ENCODE results near the gene IPO13.

Gene IPO13

DNA sequence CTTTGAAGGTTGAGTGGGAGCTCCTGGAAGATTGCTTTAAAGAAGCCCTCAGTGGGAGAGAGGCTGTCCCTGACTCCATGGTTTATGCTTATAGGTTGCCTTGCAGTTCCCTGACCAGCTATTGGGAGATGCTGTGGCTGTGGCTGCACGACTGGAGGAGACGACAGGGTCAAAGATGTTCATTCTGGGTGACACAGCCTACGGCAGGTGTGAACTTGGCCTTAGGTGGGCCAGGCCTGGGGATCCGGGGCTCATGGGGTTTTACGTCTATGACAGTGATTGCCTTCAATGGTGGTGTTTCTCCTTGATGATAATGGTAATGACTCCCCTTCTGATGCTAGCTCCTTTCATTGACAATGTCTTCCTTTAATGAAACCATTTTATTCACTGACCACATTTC lies 23.8 kb downstream of the IPO13 start:
- DNase-seq (ENCODE audit: extremely low read depth, low read depth) = no peak
- TF ChIP-seq, protein P1, sequence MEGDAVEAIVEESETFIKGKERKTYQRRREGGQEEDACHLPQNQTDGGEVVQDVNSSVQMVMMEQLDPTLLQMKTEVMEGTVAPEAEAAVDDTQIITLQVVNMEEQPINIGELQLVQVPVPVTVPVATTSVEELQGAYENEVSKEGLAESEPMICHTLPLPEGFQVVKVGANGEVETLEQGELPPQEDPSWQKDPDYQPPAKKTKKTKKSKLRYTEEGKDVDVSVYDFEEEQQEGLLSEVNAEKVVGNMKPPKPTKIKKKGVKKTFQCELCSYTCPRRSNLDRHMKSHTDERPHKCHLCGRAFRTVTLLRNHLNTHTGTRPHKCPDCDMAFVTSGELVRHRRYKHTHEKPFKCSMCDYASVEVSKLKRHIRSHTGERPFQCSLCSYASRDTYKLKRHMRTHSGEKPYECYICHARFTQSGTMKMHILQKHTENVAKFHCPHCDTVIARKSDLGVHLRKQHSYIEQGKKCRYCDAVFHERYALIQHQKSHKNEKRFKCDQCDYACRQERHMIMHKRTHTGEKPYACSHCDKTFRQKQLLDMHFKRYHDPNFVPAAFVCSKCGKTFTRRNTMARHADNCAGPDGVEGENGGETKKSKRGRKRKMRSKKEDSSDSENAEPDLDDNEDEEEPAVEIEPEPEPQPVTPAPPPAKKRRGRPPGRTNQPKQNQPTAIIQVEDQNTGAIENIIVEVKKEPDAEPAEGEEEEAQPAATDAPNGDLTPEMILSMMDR (IDR thresholded peaks at IDR 0.05; ENCODE audit: low read depth, low read length) = no peak

DNA sequence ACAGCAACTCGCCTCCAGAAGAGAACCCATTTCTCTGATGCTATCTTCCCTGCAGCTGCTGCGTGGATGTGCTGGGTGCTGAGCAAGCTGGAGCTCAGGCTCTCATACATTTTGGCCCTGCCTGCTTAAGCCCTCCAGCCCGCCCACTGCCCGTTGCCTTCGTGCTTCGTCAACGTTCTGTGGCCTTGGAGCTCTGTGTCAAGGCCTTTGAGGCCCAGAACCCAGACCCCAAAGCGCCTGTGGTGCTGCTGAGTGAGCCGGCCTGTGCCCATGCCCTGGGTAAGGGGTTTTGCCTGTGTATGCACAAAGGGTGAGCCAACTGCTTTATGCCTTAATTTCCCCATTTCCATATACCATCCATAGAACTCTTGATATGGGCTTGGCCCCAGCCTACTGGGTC lies 24.2 kb downstream of the IPO13 start:
- DNase-seq (ENCODE audit: extremely low read depth, low read depth) = no peak
- TF ChIP-seq, protein P1 (IDR thresholded peaks at IDR 0.05; ENCODE audit: low read depth, low read length) = no peak

DNA sequence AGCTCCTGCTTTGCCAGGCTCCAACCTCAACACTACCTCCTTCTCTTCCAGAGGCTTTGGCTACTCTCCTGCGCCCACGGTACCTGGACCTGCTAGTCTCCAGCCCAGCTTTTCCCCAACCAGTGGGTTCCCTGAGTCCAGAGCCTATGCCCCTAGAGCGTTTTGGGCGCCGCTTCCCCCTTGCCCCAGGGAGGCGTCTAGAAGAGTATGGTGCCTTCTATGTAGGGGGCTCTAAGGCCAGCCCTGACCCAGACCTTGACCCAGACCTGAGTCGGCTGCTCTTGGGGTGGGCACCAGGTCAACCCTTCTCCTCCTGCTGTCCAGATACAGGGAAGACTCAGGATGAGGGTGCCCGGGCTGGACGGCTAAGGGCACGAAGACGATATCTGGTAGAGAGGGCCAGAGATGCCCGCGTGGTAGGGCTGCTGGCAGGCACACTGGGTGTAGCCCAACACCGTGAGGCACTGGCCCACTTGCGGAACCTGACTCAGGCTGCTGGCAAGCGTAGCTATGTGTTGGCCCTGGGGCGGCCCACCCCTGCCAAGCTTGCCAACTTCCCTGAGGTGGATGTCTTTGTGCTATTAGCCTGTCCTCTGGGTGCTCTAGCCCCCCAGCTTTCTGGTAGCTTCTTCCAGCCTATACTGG lies 24.7 kb downstream of the IPO13 start:
- TF ChIP-seq, protein P1 (IDR thresholded peaks at IDR 0.05; ENCODE audit: low read depth, low read length) = no peak
- DNase-seq (ENCODE audit: extremely low read depth, low read depth) = no peak

DNA sequence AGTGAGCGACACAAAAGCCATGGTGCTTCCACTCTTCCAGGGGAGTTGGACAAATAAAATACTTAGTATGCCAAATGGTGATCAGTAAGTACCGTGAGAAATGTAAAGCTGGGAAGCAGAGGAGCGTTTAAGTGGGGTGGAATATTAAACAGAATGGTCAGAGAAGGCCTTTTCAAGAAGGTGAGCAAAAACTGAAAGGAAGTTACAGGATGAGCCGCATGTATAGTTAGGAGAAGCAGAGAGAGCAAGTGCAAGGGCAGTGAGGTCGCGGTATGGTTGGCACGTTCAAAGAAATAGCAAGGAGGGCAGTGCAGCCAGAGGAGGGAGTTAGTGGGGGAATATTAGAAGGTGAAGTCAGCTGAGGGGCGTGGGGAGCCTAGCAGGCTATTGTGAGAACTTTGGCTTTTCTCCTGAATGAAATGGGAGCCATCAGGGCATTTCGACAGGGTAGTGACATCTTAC lies 27.3 kb downstream of the IPO13 start:
- TF ChIP-seq, protein P1 (IDR thresholded peaks at IDR 0.05; ENCODE audit: low read depth, low read length) = no peak

DNA sequence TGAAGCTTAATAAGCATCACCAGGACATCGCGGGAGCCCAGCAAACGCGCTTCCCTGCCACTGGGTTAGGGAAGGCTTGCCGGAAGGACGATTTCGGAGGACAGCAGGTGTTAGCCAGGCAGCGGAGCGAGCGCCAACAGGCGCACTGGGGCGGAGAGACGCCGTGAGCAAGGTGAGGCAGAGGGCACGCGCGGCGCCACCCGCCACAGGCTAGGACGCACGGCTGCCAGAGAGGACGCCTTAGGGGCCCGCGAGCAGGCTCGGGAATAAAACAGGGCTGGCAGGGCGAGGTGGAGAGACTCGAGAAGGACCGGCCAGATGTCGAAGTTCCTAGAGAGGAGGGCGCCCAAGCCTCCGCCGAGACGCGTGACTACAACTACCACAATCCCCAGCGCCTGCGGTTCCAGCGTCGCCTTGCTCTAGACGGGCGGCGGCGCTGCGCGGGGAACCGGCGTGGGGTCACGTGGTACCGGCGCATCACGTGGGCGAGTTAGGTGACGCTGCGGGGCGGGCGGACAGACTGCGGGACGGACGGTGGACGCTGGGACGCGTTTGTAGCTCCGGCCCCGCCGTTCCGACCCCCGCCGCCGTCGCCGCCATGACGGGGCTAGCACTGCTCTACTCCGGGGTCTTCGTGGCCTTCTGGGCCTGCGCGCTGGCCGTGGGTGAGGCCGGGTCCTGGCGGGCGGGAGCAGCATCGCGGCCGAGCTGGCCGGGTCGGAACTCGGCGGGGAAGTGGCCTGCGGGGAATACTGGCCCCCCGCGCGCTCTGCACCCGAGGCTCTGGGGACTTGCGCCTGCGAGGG lies 27.9 kb downstream of the IPO13 start, which contains the start of gene ATP6V0B:
TSS of gene ATP6V0B (plus strand) at position 518 of the 806 bp plus-strand sequence. CDS start at position 599, 81 bp downstream.
- peak; percentile 73 for DNase-seq (ENCODE audit: extremely low read depth, low read depth)
- TF ChIP-seq, protein P1 (IDR thresholded peaks at IDR 0.05; ENCODE audit: low read depth, low read length) = peak; percentile 7

More for the DNA sequence above, 27.3 kb downstream of the IPO13 start:
- no peak for DNase-seq (ENCODE audit: extremely low read depth, low read depth)

DNA sequence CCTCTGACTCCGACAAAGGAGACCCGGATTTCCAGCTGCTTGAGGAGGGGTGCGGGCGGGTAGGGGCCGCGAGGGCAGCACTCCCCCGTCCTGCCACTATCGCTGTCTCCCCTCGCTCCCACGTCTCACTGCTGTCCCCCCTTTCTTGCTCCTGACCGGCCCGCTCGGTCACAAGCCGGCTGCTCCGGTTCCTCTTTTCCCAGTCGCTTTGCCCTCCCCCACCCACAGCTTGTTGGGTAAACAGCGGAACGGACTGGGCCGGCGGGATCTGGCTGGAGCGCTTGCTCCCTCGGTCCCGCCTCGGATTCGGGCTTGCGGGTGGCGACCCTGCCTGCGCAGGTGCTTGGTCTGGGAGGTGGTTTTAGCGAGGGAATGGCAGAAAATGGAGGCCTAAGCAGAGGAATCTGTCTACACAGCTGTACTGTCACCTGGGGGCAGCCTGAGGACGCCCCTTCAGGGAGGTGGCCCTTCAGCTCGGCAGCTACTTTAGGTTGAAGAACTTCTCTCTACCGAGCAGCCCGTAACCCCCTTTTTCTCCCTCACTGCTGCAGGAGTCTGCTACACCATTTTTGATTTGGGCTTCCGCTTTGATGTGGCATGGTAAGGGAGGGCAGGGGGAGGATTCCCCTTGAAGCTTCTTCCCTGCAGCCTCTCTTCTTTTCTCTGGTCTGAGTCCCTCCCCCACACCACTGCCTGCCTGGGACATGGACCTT lies 28.7 kb downstream of the IPO13 start:
- no peak for DNase-seq (ENCODE audit: extremely low read depth, low read depth)

More for the DNA sequence above, 28.7 kb downstream of the IPO13 start:
- TF ChIP-seq, protein P1 (IDR thresholded peaks at IDR 0.05; ENCODE audit: low read depth, low read length) = no peak

All from AG09319 (cell line).